K562 (cell line): ENCODE data around the gene PTH2. TPM values are rescaled to one million over a fixed set of nuclear protein-coding genes. Genes with fewer than 3 reads are reported as not detected.

Experiments used
- ATF7 ChIP-seq: fragments of 450-650 bp; IDR thresholded peaks from 2 replicates; pipeline ENCODE4 v1.7.1; 2014; ENCODE audit warnings: mild to moderate bottlenecking, moderate library complexity
- BRD4 ChIP-seq: fragments of 200-600 bp; sonication (generic); IDR thresholded peaks from 2 replicates; pipeline ENCODE4 v1.6.1; 2017; ENCODE audit warnings: inconsistent platforms
- BRF1 ChIP-seq: IDR thresholded peaks from 3 replicates; pipeline ENCODE4 v1.6.1; 2011; ENCODE audit warnings: borderline replicate concordance, mild to moderate bottlenecking; ENCODE audit not compliant: insufficient read length; ENCODE audit errors: extremely low read depth
- CEBPB ChIP-seq: fragments of 450-650 bp; IDR thresholded peaks from 2 replicates; pipeline ENCODE4 v1.6.1; 2016; ENCODE audit warnings: missing genetic modification characterization, missing compliant biosample characterization
- CREM ChIP-seq: IDR thresholded peaks from 2 replicates; pipeline ENCODE4 v1.6.1; 2014; ENCODE audit warnings: antibody characterized with exemption, low read depth
- DLX4 ChIP-seq: fragments of 250-450 bp; sonication (Bioruptor Pico); IDR thresholded peaks from 2 replicates; pipeline ENCODE4 v1.6.1; 2021; ENCODE audit warnings: mild to moderate bottlenecking
- DMBX1 ChIP-seq: fragments of 250-450 bp; sonication (Bioruptor Pico); IDR thresholded peaks from 2 replicates; pipeline ENCODE4 v1.8.0; 2022; ENCODE audit warnings: inconsistent platforms, mild to moderate bottlenecking, moderate library complexity, borderline replicate concordance
- ESRRA ChIP-seq: fragments of 450-650 bp; IDR thresholded peaks from 2 replicates; pipeline ENCODE4 v1.6.1; 2014; ENCODE audit warnings: low read depth, mild to moderate bottlenecking, moderate library complexity, borderline replicate concordance
- ETS2 ChIP-seq: IDR thresholded peaks from 2 replicates; pipeline ENCODE4 v1.6.1; 2016; ENCODE audit warnings: borderline replicate concordance, missing genetic modification characterization, mild to moderate bottlenecking, moderate library complexity, missing compliant biosample characterization; ENCODE audit not compliant: poor library complexity, severe bottlenecking
- FOXK2 ChIP-seq, 2 experiments: fragments of 450-650 bp; IDR thresholded peaks in 1 of 2; conservative IDR thresholded peaks in 1 of 2; 2 replicates each; pipeline ENCODE4 v1.6.1; 2016; ENCODE audit warnings: low read depth in 2 of 2, mild to moderate bottlenecking in 1 of 2
- HMG20A ChIP-seq: fragments of 450-650 bp; formaldehyde crosslinking; conservative IDR thresholded peaks from 2 replicates; pipeline ENCODE4 v1.4.0; 2020; ENCODE audit warnings: mild to moderate bottlenecking, mixed read lengths
- HMG20B ChIP-seq: fragments of 250-450 bp; sonication (Bioruptor Pico); IDR thresholded peaks from 2 replicates; pipeline ENCODE4 v1.5.0; 2021; ENCODE audit warnings: mild to moderate bottlenecking
- MEF2A ChIP-seq: IDR thresholded peaks from 2 replicates; pipeline ENCODE4 v1.6.1; 2011; ENCODE audit warnings: low read depth, mild to moderate bottlenecking, low read length, moderate library complexity; ENCODE audit not compliant: control insufficient read depth
- PML ChIP-seq: IDR thresholded peaks from 2 replicates; pipeline ENCODE4 v1.6.1; 2012; ENCODE audit warnings: low read length, inconsistent platforms
- POLR2AphosphoS5 ChIP-seq: IDR thresholded peaks from 2 replicates; pipeline ENCODE4 v1.6.1; 2011; ENCODE audit warnings: mild to moderate bottlenecking, low read depth, low read length, moderate library complexity; ENCODE audit not compliant: control insufficient read depth, insufficient read depth
- PRMT5 ChIP-seq: sonication (generic); formaldehyde crosslinking; IDR thresholded peaks from 2 replicates; pipeline ENCODE4 v1.5.0; 2020; ENCODE audit warnings: missing genetic modification reagents
- RBM25 ChIP-seq: fragments of 200-400 bp; formaldehyde crosslinking; IDR thresholded peaks from 2 replicates; pipeline ENCODE4 v1.6.1; 2018; ENCODE audit warnings: low read length, low read depth, moderate library complexity; ENCODE audit not compliant: severe bottlenecking
- SMAD3 ChIP-seq: fragments of 450-650 bp; formaldehyde crosslinking; conservative IDR thresholded peaks from 2 replicates; pipeline ENCODE4 v1.4.0; 2020; ENCODE audit warnings: mild to moderate bottlenecking
- SNRNP70 ChIP-seq: fragments of 200-400 bp; formaldehyde crosslinking; optimal IDR thresholded peaks from 2 replicates; pipeline ENCODE3; 2017; ENCODE audit warnings: low read depth, low read length
- SP2 ChIP-seq: IDR thresholded peaks from 2 replicates; pipeline ENCODE4 v1.6.1; 2011; ENCODE audit warnings: mild to moderate bottlenecking, low read depth, low read length, moderate library complexity; ENCODE audit not compliant: poor library complexity, severe bottlenecking; ENCODE audit errors: extremely low read depth
- TBP ChIP-seq: optimal IDR thresholded peaks from 2 replicates; pipeline ENCODE3; 2011; ENCODE audit warnings: low read depth, low read length, improper control_type of control experiment
- TEAD1 ChIP-seq, 2 experiments: fragments of 450-650 bp in 1 of 2; sonication (generic) in 1 of 2; formaldehyde crosslinking; IDR thresholded peaks; 2 replicates each; pipeline versions ENCODE4 v1.4.0 to v1.8.0; 2020 to 2022; ENCODE audit warnings: mild to moderate bottlenecking in 2 of 2, missing genetic modification reagents in 1 of 2
- TSC22D4 ChIP-seq: fragments of 450-650 bp; IDR thresholded peaks from 2 replicates; pipeline ENCODE4 v1.6.1; 2016; ENCODE audit warnings: missing genetic modification characterization, missing biosample characterization, control low read depth
- ZFP1 ChIP-seq: fragments of 450-650 bp; formaldehyde crosslinking; IDR thresholded peaks from 2 replicates; pipeline ENCODE4 v1.4.0; 2020; ENCODE audit warnings: mild to moderate bottlenecking, mixed read lengths
- ZKSCAN3 ChIP-seq: fragments of 250-450 bp; sonication (Bioruptor Pico); IDR thresholded peaks from 2 replicates; pipeline ENCODE4 v1.4.0; 2020
- ZNF232 ChIP-seq: sonication (generic); formaldehyde crosslinking; IDR thresholded peaks from 2 replicates; pipeline ENCODE4 v1.8.0; 2022; ENCODE audit warnings: mild to moderate bottlenecking, missing genetic modification reagents
- ZNF311 ChIP-seq: fragments of 250-450 bp; sonication (Bioruptor Pico); IDR thresholded peaks from 2 replicates; pipeline ENCODE4 v1.4.0; 2020; ENCODE audit warnings: mild to moderate bottlenecking, moderate library complexity
- ZNF589 ChIP-seq: fragments of 200-800 bp; sonication (Bioruptor generic); IDR thresholded peaks from 2 replicates; pipeline ENCODE4 v1.6.1; 2016; ENCODE audit warnings: low read depth, missing genetic modification characterization, missing compliant biosample characterization
- ZNF77 ChIP-seq: fragments of 250-450 bp; sonication (Bioruptor Pico); IDR thresholded peaks from 2 replicates; pipeline ENCODE4 v1.5.0; 2020
- polyA plus RNA-seq, 8 experiments: library from polyadenylated mRNA; depleted of rRNA in 4 of 8; stranded (reverse) in 5 of 8; unstranded in 3 of 8; fragments of >200 nt; fragmentation: Nextera tagmentation in 2 of 8; fragmentation: Illumina TruSeq in 1 of 8; extraction: Ambion mirVana in 2 of 8; extraction: Trizol in 1 of 8; gene quantifications; 2 replicates each; pipeline versions ENCODE4 v1.2.1 to v1.2.3, GENCODE V29; 2011 to 2014; ENCODE audit warnings: inconsistent platforms in 1 of 8, missing spikeins in 1 of 8
- total RNA-seq, 7 experiments: library from RNA; depleted of rRNA in 6 of 7; stranded (reverse); fragments of >200 nt in 6 of 7; fragmentation: Illumina TruSeq in 2 of 7; extraction: Trizol in 2 of 7; gene quantifications; 2 replicates each; pipeline versions ENCODE4 v1.2.1 to v1.2.3, GENCODE V29; 2011 to 2021; ENCODE audit warnings: low replicate concordance in 1 of 7
- TF ChIP-seq, protein P1 (sequence below): fragments of 250-450 bp; sonication (Bioruptor Pico); IDR thresholded peaks from 2 replicates; pipeline ENCODE4 v1.5.0; 2021

PTH2 gene
- total and polyA plus RNA-seq, 9 of the 15 experiments (the other 6 are each of a cell fraction or from before 2014, with no cell fraction given) = 1.3 TPM; not detected in 8

DNA sequence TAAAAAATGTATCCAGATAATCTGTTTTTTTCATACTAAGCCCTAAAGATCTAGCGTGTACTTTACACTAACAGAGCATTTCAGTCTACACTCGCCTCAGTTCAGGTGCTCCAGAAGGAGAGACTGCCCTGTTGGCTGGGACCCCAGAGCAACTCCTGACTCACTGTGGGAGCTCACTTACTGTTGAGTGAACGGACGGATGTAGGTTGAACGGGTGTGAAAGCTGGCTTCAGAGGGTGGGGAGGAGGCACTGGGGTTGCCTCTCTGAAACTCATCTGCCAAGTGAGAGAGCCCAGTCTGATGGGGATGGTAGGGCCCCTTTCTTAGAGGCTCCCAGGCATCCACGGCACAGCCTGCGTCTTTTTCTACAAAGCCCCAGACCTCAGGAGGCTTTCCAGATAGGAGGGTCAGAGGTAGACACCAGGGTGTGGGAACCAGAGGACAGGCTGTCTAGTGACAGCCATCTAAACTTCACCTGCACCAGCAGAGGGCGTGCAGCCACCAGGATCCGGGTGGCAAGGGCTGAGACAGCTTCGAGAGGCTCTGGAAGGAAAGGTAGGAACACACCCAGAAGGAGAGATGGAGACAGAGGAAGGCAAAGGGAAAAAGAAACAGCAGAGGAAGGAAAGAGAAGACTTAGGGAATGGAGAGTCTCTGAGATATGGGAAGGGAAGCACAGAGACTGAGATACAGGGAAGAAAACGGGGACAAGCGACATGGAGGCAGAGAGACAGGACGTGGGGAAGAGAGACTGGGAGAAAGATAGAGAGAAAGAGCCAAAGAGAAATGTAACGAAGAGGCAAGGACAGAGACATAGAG lies 31.5 kb downstream of the PTH2 start (continued):
- no peak for TF ChIP-seq TSC22D4 (tag)
- TF ChIP-seq DMBX1 = no peak
- no peak for TF ChIP-seq HMG20B (CRISPR knock-in tag)
- TF ChIP-seq FOXK2 (conservative IDR thresholded peaks at IDR 0.05 in 1 of 2, IDR thresholded peaks at IDR 0.05 in 1 of 2; ENCODE audit: low read depth in 2 of 2) = peak; percentile 45 to 55; a peak in 3 of 4 replicates
- peak; percentile 44; the same call in 1 of the 2 replicates for TF ChIP-seq CREM
- TF ChIP-seq RBM25 = no peak
- TF ChIP-seq TEAD1 (CRISPR knock-in tag; IDR thresholded peaks at IDR 0.05) = no peak
- no peak for TF ChIP-seq TBP
- TF ChIP-seq ZKSCAN3 = no peak
- TF ChIP-seq ZNF77 = no peak
- no peak for TF ChIP-seq ESRRA
- no peak for TF ChIP-seq ETS2 (tag)
- TF ChIP-seq CEBPB = no peak
- TF ChIP-seq SNRNP70 = no peak
- TF ChIP-seq PML = no peak
- TF ChIP-seq ZNF589 (CRISPR knock-in tag) = no peak
- no peak for TF ChIP-seq DLX4 (CRISPR knock-in tag)
- TF ChIP-seq PRMT5 (CRISPR knock-in tag) = no peak
- no peak for TF ChIP-seq ZFP1 (CRISPR knock-in tag)
- TF ChIP-seq POLR2AphosphoS5 = no peak
- no peak for TF ChIP-seq HMG20A (CRISPR knock-in tag)
- TF ChIP-seq SMAD3 (CRISPR knock-in tag) = no peak
- TF ChIP-seq BRF1 = no peak
- TF ChIP-seq ZNF311 (CRISPR knock-in tag) = no peak
- no peak for TF ChIP-seq ZNF232 (CRISPR knock-in tag)
- peak; percentile 24 for TF ChIP-seq ATF7
- TF ChIP-seq BRD4 = no peak
- TF ChIP-seq MEF2A = no peak
- TF ChIP-seq, protein P1, sequence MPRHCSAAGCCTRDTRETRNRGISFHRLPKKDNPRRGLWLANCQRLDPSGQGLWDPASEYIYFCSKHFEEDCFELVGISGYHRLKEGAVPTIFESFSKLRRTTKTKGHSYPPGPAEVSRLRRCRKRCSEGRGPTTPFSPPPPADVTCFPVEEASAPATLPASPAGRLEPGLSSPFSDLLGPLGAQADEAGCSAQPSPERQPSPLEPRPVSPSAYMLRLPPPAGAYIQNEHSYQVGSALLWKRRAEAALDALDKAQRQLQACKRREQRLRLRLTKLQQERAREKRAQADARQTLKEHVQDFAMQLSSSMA (CRISPR knock-in tag) = no peak
- TF ChIP-seq SP2 = no peak
